Measurements from ENCODE around the gene PARD3.

PARD3 gene

GRCh38 chr10:34732926-34733325 is 82.2 kb downstream of the PARD3 start:
- no peak for ATAC-seq (replicated peaks)
- H3K9me3 Mint-ChIP-seq, result no peaks in the 10 kb centered on the region

GRCh38 chr10:34731885-34732701 is 83.0 kb downstream of the PARD3 start:
- DNase-seq (no peak), ATAC-seq (replicated peaks) (no peak)

More at GRCh38 chr10:34732926-34733325, 82.2 kb downstream of the PARD3 start:
- peaks cover 0 to 8% of the 10 kb centered on the region in 2 donors for H3K27me3 Mint-ChIP-seq
- H3K27ac Mint-ChIP-seq, result no peak overlapping the region
- H3K4me3 Mint-ChIP-seq, result no peak overlapping the region
- H3K36me3 Mint-ChIP-seq (ENCODE audit: insufficient read depth), result no peaks in the 10 kb centered on the region
- H3K4me1 Mint-ChIP-seq (ENCODE audit: low read depth in 2 of 2), result no peaks in the 10 kb centered on the region
- no peak for DNase-seq

GRCh38 chr10:34731213-34731612 is 83.9 kb downstream of the PARD3 start:
- Mint-ChIP-seq H3K27ac (no peak overlapping the region), H3K36me3 (ENCODE audit: insufficient read depth) (no peaks in the 10 kb centered on the region), H3K4me3 (no peak overlapping the region), H3K4me1 (ENCODE audit: low read depth in 2 of 2) (no peaks in the 10 kb centered on the region), H3K27me3 (no peaks in the 10 kb centered on the region), H3K9me3 (no peaks in the 10 kb centered on the region)
- ATAC-seq (replicated peaks) (no peak), DNase-seq (no peak)

More at GRCh38 chr10:34731885-34732701, 83.0 kb downstream of the PARD3 start:
- Mint-ChIP-seq H3K4me3 (no peak overlapping the region), H3K36me3 (ENCODE audit: insufficient read depth) (no peaks in the 10 kb centered on the region), H3K27ac (no peak overlapping the region), H3K9me3 (no peaks in the 10 kb centered on the region), H3K27me3 (peaks cover 0 to 2% of the 10 kb centered on the region in 2 donors), H3K4me1 (ENCODE audit: low read depth in 2 of 2) (no peaks in the 10 kb centered on the region)

- Mint-ChIP-seq H3K27ac (no peak overlapping the region), H3K4me1 (ENCODE audit: low read depth in 2 of 2) (no peaks in the 10 kb centered on the region)
- ATAC-seq (replicated peaks), result no peak
These were observed 84.4 kb downstream of the PARD3 start for GRCh38 chr10:34730726-34731125.

GRCh38 chr10:34729619-34730018 is 85.5 kb downstream of the PARD3 start:
- ATAC-seq (replicated peaks), result no peak
- Mint-ChIP-seq H3K27ac (no peak overlapping the region), H3K27me3 (no peaks in the 10 kb centered on the region), H3K9me3 (no peaks in the 10 kb centered on the region), H3K4me1 (ENCODE audit: low read depth in 2 of 2) (no peaks in the 10 kb centered on the region), H3K4me3 (no peak overlapping the region), H3K36me3 (ENCODE audit: insufficient read depth) (no peaks in the 10 kb centered on the region)
- DNase-seq, result no peak

More at GRCh38 chr10:34730726-34731125, 84.4 kb downstream of the PARD3 start:
- Mint-ChIP-seq H3K9me3 (no peaks in the 10 kb centered on the region), H3K27me3 (no peaks in the 10 kb centered on the region), H3K36me3 (ENCODE audit: insufficient read depth) (no peaks in the 10 kb centered on the region), H3K4me3 (no peak overlapping the region)
- no peak for DNase-seq

- no peaks in the 10 kb centered on the region for H3K36me3 Mint-ChIP-seq (ENCODE audit: insufficient read depth)
- no peaks in the 10 kb centered on the region for H3K27me3 Mint-ChIP-seq
- H3K9me3 Mint-ChIP-seq, result no peaks in the 10 kb centered on the region
- DNase-seq (no peak), ATAC-seq (replicated peaks) (no peak)
- no peaks in the 10 kb centered on the region for H3K4me1 Mint-ChIP-seq (ENCODE audit: low read depth in 2 of 2)
- no peak overlapping the region for H3K27ac Mint-ChIP-seq
- no peak overlapping the region for H3K4me3 Mint-ChIP-seq
These were observed 86.7 kb downstream of the PARD3 start for GRCh38 chr10:34728361-34728760.

- H3K4me3 Mint-ChIP-seq, result no peak overlapping the region
- H3K36me3 Mint-ChIP-seq (ENCODE audit: insufficient read depth), result no peaks in the 10 kb centered on the region
- no peak for ATAC-seq (replicated peaks)
- no peaks in the 10 kb centered on the region for H3K9me3 Mint-ChIP-seq
- H3K27ac Mint-ChIP-seq, result no peak overlapping the region
- no peak for DNase-seq
- H3K4me1 Mint-ChIP-seq (ENCODE audit: low read depth in 2 of 2), result no peaks in the 10 kb centered on the region
- no peaks in the 10 kb centered on the region for H3K27me3 Mint-ChIP-seq
These were observed 87.5 kb downstream of the PARD3 start for GRCh38 chr10:34727595-34728033.

GRCh38 chr10:34726862-34727261 is 88.2 kb downstream of the PARD3 start:
- ATAC-seq (replicated peaks) (no peak), DNase-seq (no peak)
- no peaks in the 10 kb centered on the region for H3K27me3 Mint-ChIP-seq
- no peak overlapping the region for H3K4me3 Mint-ChIP-seq
- no peaks in the 10 kb centered on the region for H3K36me3 Mint-ChIP-seq (ENCODE audit: insufficient read depth)
- no peak overlapping the region for H3K27ac Mint-ChIP-seq
- H3K4me1 Mint-ChIP-seq (ENCODE audit: low read depth in 2 of 2), result no peaks in the 10 kb centered on the region
- H3K9me3 Mint-ChIP-seq, result no peaks in the 10 kb centered on the region

- Mint-ChIP-seq H3K36me3 (ENCODE audit: insufficient read depth) (no peaks in the 10 kb centered on the region), H3K4me1 (ENCODE audit: low read depth in 2 of 2) (no peaks in the 10 kb centered on the region), H3K9me3 (no peaks in the 10 kb centered on the region), H3K27me3 (no peaks in the 10 kb centered on the region), H3K4me3 (no peak overlapping the region), H3K27ac (no peak overlapping the region)
- ATAC-seq (replicated peaks), result no peak
- no peak for DNase-seq
These were observed 91.3 kb downstream of the PARD3 start for GRCh38 chr10:34723750-34724149.

GRCh38 chr10:34722404-34722803 is 92.7 kb downstream of the PARD3 start:
- Mint-ChIP-seq H3K9me3 (no peaks in the 10 kb centered on the region), H3K4me3 (no peak overlapping the region), H3K4me1 (ENCODE audit: low read depth in 2 of 2) (no peaks in the 10 kb centered on the region), H3K27me3 (peaks cover 2% of the 10 kb centered on the region in 2 donors), H3K36me3 (ENCODE audit: insufficient read depth) (no peaks in the 10 kb centered on the region), H3K27ac (no peak overlapping the region)
- DNase-seq (no peak), ATAC-seq (replicated peaks) (no peak)

GRCh38 chr10:34721208-34721840 is 93.8 kb downstream of the PARD3 start:
- Mint-ChIP-seq H3K4me1 (ENCODE audit: low read depth in 2 of 2) (no peaks in the 10 kb centered on the region), H3K27me3 (peaks cover 7 to 8% of the 10 kb centered on the region in 2 donors), H3K4me3 (no peak overlapping the region), H3K9me3 (no peaks in the 10 kb centered on the region), H3K36me3 (ENCODE audit: insufficient read depth) (no peaks in the 10 kb centered on the region), H3K27ac (no peak overlapping the region)
- no peak for DNase-seq
- no peak for ATAC-seq (replicated peaks)

- Mint-ChIP-seq H3K27me3 (peaks cover 8 to 16% of the 10 kb centered on the region in 2 donors), H3K4me1 (ENCODE audit: low read depth in 2 of 2) (no peaks in the 10 kb centered on the region), H3K4me3 (no peak overlapping the region), H3K9me3 (no peaks in the 10 kb centered on the region), H3K36me3 (ENCODE audit: insufficient read depth) (no peaks in the 10 kb centered on the region), H3K27ac (no peak overlapping the region)
- no peak for ATAC-seq (replicated peaks)
- no peak for DNase-seq
These were observed 95.3 kb downstream of the PARD3 start for GRCh38 chr10:34719746-34720145.

- H3K9me3 Mint-ChIP-seq, result no peaks in the 10 kb centered on the region
- H3K36me3 Mint-ChIP-seq (ENCODE audit: insufficient read depth), result no peaks in the 10 kb centered on the region
- no peak overlapping the region for H3K27ac Mint-ChIP-seq
- peaks cover 8 to 16% of the 10 kb centered on the region in 2 donors for H3K27me3 Mint-ChIP-seq
- H3K4me1 Mint-ChIP-seq (ENCODE audit: low read depth in 2 of 2), result no peaks in the 10 kb centered on the region
- no peak for DNase-seq
- ATAC-seq (replicated peaks), result no peak
- no peak overlapping the region for H3K4me3 Mint-ChIP-seq
These were observed 95.8 kb downstream of the PARD3 start for GRCh38 chr10:34719328-34719727.

GRCh38 chr10:34717429-34717828 is 97.7 kb downstream of the PARD3 start:
- ATAC-seq (replicated peaks) (no peak), DNase-seq (no peak)
- Mint-ChIP-seq H3K4me3 (no peak overlapping the region), H3K4me1 (ENCODE audit: low read depth in 2 of 2) (no peaks in the 10 kb centered on the region), H3K36me3 (ENCODE audit: insufficient read depth) (no peaks in the 10 kb centered on the region), H3K27me3 (peaks cover 8 to 16% of the 10 kb centered on the region in 2 donors), H3K27ac (no peak overlapping the region), H3K9me3 (no peaks in the 10 kb centered on the region)

All from effector memory CD8-positive, alpha-beta T cell (primary cell).